Coronary artery (tissue), 2 donors: ENCODE data around the gene PRSS56.

Source experiments
- DNase-seq: peaks from one replicate; pipeline ENCODE4 v3.0.0-alpha.2; 2017; ENCODE audit warnings: low spot score
- H3K27ac ChIP-seq, 2 donors: fragments of 200-600 bp; sonication (generic); one replicate each; pipeline ENCODE4 v1.5.1; 2016 to 2019
- H3K4me3 ChIP-seq: fragments of 200-600 bp; sonication (generic); 2 replicates; pipeline ENCODE4 v1.5.1; 2016; ENCODE audit warnings: mild to moderate bottlenecking, moderate library complexity
- TF ChIP-seq, protein P1 (sequence below): fragments of 200-600 bp; sonication (generic); IDR thresholded peaks from one replicate; pipeline ENCODE4 v1.5.1; 2019; ENCODE audit warnings: antibody characterized with exemption

The PRSS56 gene

DNA sequence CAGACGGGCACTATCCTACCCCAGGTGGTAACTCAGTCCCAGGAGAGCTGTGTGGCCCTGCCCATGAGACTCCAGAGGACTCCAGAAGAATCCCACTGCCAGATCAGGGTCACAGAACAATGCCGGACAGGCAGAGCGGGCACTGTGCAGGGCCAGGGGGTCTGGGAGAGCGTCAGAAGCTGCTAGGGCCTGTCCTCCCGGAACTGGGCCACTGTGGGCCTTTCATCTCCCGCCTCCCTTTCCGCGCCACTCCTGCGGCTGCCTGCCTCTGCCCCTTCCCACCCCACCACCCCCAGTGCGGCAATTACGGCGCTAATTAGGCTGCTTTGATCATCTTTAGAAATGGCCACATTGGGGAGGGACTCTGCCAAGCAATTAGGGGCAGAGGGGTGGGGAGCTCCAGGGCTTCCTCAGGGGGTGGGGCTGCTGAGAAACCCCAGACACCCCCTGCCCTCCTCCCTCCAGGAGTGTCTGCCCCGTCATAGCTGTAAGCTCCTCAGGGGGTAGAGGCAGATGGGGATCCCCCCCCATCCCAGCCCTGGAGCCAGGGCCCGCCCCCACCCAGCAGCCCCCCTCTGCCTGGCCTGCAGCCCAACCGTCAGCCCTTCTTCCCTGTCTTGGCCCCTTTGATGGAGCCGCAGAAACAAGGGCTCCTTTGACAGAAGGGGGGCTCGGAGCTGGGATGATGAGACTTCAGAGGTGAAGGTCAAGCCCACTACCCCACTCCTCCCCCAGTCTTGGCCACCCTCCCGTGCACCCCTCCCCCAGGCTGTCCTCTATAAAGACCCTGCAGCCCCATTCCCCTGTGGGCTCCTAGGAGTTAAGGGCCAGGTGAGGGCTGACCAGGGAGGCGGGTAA lies at the start of gene PRSS56:
Gene PRSS56 (plus strand): TSS at position 808 of the 858 bp plus-strand sequence. CDS start 211 bp downstream, outside the sequence.
- no peak for DNase-seq
- no peak within 1 kb of the TSS for H3K27ac ChIP-seq
- H3K4me3 ChIP-seq: no peak within 1 kb of the TSS
- TF ChIP-seq, protein P1, sequence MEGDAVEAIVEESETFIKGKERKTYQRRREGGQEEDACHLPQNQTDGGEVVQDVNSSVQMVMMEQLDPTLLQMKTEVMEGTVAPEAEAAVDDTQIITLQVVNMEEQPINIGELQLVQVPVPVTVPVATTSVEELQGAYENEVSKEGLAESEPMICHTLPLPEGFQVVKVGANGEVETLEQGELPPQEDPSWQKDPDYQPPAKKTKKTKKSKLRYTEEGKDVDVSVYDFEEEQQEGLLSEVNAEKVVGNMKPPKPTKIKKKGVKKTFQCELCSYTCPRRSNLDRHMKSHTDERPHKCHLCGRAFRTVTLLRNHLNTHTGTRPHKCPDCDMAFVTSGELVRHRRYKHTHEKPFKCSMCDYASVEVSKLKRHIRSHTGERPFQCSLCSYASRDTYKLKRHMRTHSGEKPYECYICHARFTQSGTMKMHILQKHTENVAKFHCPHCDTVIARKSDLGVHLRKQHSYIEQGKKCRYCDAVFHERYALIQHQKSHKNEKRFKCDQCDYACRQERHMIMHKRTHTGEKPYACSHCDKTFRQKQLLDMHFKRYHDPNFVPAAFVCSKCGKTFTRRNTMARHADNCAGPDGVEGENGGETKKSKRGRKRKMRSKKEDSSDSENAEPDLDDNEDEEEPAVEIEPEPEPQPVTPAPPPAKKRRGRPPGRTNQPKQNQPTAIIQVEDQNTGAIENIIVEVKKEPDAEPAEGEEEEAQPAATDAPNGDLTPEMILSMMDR: no peak

DNA sequence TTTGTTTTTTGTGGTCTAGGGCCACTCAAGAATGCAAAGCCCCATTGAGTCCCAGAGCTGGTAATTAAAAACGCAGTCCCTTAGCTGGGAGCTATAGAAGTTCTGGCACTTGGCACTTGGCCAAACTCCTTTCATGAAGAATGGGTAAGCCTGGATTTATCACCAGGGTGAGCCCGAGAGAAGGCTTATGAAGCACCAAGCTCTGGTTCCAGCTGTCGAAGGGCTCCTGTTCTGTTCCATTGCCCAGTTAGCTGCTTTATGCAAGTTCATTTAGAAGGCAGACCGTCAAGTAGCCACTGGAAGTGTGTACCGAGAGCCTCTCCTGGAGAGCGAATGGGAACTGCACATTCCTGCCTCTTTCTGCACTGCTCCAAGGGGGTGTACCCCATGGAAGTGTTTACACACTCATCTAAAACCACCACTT lies 46.7 kb upstream of the PRSS56 start:
- H3K4me3 ChIP-seq: no peak overlapping the region

DNA sequence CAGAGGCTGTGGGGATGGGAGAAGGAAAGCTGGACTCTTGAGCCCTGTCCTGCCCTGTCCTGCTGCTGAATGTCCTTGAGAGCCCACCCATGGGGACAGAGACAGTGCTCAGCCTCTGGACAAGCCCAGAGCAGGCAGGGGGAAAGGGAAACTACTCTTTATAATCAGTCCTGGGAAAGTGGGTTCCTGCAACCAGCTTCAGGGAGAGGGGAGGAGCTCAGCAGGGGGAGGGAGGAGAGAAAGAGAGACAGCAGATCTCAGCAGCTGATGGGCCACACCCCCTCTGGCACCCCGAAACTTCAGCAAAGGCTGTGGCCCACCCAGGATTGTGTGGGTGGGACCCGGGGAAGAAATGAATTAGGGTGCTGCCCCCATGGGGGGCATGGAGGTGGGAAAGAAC lies 44.1 kb upstream of the PRSS56 start:
- Histone ChIP-seq H3K27ac (no peak overlapping the region), H3K4me3 (no peak overlapping the region)
- TF ChIP-seq, protein P1: no peak
- DNase-seq: no peak

More for the DNA sequence above, 46.7 kb upstream of the PRSS56 start:
- TF ChIP-seq, protein P1: no peak
- peak; percentile 58 for DNase-seq
- no peak overlapping the region for H3K27ac ChIP-seq

DNA sequence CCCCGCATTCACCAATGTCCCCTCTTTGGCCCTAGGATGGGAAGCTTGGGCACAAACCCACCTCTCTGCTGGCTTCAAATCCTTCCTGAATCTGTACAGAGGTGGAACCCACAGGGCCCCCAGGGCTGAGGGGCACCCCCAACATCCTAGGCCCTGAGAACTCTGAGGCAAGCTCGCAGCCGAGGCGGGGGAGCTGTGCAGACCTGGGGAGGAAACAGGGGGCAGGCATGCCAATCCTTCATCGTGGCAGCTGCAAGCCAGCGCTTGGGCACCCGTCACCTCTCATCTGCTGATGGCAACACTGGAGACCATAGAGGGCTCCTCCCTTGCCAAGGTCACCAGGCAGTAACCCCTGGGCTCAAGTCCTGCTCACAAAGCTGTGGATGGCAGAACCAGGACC lies 43.4 kb upstream of the PRSS56 start:
- DNase-seq: peak; percentile 53
- no peak overlapping the region for H3K27ac ChIP-seq
- no peak overlapping the region for H3K4me3 ChIP-seq
- TF ChIP-seq, protein P1: no peak

DNA sequence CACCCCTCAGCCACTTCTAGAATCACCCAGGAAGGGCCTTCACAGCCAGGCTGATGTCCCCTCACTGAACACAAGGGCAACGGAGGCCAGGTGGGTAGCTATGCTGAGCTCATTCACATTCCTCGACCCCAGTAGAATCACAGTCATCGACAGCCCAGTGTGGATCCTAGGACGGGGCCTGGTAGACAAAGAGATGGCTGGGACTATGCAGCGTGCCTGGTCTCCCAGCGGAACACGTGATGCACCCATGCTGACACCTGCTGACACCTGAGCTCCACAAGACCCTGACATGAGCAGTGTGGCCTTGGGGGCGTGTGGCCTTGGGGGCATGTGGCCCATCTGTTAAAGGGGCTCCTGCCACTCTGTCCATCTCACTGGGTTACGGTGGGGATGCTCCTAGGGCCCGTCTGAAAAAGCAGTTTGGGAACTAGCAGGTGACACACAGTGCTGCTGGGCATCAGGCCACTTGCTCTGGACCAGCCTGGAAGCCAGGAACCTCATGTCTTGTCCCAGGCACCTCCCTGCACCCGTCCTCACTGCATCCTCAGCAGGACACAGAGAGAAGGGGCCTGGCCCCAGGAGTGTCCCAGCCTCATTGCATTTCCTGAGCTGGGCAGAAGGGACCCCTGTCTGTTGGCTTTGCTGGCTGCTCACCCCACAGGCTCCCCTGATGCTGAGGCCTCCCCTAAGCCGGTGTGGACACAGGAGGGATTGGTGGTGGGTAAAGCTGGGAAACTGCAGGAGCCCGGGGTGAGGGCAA lies 42.3 kb upstream of the PRSS56 start:
- TF ChIP-seq, protein P1: no peak
- DNase-seq: no peak
- Histone ChIP-seq H3K27ac (no peak overlapping the region), H3K4me3 (no peak overlapping the region)

DNA sequence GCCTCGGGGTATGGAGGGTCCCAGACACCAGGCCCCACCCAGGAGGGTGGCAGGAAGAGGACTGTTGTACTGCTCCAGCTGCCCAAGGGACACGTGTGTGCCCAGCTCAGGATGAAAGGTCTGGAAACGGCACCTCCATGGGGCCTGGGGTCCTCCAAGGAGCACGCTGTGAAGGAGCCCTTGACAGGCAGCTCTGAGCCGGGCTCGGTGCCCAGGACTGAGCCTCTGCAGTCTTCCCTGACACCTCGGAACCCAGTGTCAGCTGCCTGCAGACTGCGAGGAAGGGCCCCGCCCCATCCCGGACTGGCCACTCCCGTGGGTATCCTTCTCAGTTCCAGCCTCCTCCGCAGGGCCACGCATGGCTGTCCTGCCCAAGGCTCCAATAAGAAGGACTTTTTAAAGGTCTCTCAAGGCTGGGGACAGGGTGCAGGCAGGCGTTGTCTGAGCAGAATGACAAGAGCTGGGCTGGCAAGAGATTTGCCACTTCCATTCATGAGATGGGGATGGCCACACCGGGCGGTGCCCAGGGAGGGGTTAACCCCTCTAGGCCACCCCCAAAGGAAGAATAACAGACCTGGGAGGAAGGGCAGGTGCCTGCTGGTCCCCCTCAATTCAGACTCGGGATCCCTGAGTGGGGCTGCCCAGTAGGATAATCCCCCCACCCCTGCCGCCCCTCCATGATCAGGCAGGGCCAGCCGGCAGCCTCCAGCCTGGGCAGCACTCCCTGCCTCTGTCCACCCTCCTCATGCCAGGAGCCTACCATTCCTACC lies 41.4 kb upstream of the PRSS56 start:
- DNase-seq: no peak

More for the DNA sequence above, 41.4 kb upstream of the PRSS56 start:
- TF ChIP-seq, protein P1: no peak
- no peak overlapping the region for H3K27ac ChIP-seq
- no peak overlapping the region for H3K4me3 ChIP-seq
